Panc1 (cell line): ENCODE data around the gene OTOG.

Experiments
- CTCF ChIP-seq: fragments of 450-650 bp; IDR thresholded peaks from 2 replicates; pipeline ENCODE4 v1.5.1; 2017; ENCODE audit warnings: mild to moderate bottlenecking
- POLR2AphosphoS5 ChIP-seq: IDR thresholded peaks from 2 replicates; pipeline ENCODE4 v1.6.1; 2012; ENCODE audit warnings: mild to moderate bottlenecking, low read depth, low read length, moderate library complexity
- TF ChIP-seq, protein P1 (sequence below), 2 experiments: IDR thresholded peaks; 2 replicates each; pipeline ENCODE4 v1.6.1; 2011 to 2012; ENCODE audit warnings: low read depth in 2 of 2, control low read depth in 1 of 2, low read length in 1 of 2, mild to moderate bottlenecking in 1 of 2, moderate library complexity in 1 of 2; ENCODE audit not compliant: insufficient read depth in 1 of 2

- TF ChIP-seq CTCF (no peak), POLR2AphosphoS5 (no peak)
- TF ChIP-seq, protein P1, sequence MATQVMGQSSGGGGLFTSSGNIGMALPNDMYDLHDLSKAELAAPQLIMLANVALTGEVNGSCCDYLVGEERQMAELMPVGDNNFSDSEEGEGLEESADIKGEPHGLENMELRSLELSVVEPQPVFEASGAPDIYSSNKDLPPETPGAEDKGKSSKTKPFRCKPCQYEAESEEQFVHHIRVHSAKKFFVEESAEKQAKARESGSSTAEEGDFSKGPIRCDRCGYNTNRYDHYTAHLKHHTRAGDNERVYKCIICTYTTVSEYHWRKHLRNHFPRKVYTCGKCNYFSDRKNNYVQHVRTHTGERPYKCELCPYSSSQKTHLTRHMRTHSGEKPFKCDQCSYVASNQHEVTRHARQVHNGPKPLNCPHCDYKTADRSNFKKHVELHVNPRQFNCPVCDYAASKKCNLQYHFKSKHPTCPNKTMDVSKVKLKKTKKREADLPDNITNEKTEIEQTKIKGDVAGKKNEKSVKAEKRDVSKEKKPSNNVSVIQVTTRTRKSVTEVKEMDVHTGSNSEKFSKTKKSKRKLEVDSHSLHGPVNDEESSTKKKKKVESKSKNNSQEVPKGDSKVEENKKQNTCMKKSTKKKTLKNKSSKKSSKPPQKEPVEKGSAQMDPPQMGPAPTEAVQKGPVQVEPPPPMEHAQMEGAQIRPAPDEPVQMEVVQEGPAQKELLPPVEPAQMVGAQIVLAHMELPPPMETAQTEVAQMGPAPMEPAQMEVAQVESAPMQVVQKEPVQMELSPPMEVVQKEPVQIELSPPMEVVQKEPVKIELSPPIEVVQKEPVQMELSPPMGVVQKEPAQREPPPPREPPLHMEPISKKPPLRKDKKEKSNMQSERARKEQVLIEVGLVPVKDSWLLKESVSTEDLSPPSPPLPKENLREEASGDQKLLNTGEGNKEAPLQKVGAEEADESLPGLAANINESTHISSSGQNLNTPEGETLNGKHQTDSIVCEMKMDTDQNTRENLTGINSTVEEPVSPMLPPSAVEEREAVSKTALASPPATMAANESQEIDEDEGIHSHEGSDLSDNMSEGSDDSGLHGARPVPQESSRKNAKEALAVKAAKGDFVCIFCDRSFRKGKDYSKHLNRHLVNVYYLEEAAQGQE (IDR thresholded peaks at IDR 0.05; ENCODE audit: insufficient read depth in 1 of 2, low read depth in 2 of 2, low read length in 1 of 2) = no peak
Measured at GRCh38 chr11:17603056-17603825, 56.2 kb downstream of the OTOG start.
